Ishikawa (cell line): ENCODE measurements around the gene ARHGEF4.

ENCODE experiments used
- CEBPB ChIP-seq: IDR thresholded peaks from 2 replicates; pipeline ENCODE4 v1.6.1; 2012
- CREB1 ChIP-seq: IDR thresholded peaks from 2 replicates; pipeline ENCODE4 v1.6.1; 2012; ENCODE audit warnings: low read depth
- EGR1 ChIP-seq: IDR thresholded peaks from 2 replicates; pipeline ENCODE4 v1.6.1; 2012
- EP300 ChIP-seq: IDR thresholded peaks from 2 replicates; pipeline ENCODE4 v1.6.1; 2012; ENCODE audit warnings: borderline replicate concordance
- FOXM1 ChIP-seq: IDR thresholded peaks from 2 replicates; pipeline ENCODE4 v1.6.1; 2012; ENCODE audit warnings: low read depth, borderline replicate concordance
- MAX ChIP-seq: IDR thresholded peaks from 2 replicates; pipeline ENCODE4 v1.6.1; 2012
- NFIC ChIP-seq: IDR thresholded peaks from 2 replicates; pipeline ENCODE4 v1.6.1; 2012
- RAD21 ChIP-seq: IDR thresholded peaks from 2 replicates; pipeline ENCODE4 v1.6.1; 2012; ENCODE audit warnings: low read depth
- TAF1 ChIP-seq: IDR thresholded peaks from 2 replicates; pipeline ENCODE4 v1.6.1; 2012; ENCODE audit warnings: low read depth, mild to moderate bottlenecking
- USF1 ChIP-seq: IDR thresholded peaks from 2 replicates; pipeline ENCODE4 v1.6.1; 2012
- YY1 ChIP-seq: IDR thresholded peaks from 2 replicates; pipeline ENCODE4 v1.6.1; 2012; ENCODE audit warnings: low read depth

DNA sequence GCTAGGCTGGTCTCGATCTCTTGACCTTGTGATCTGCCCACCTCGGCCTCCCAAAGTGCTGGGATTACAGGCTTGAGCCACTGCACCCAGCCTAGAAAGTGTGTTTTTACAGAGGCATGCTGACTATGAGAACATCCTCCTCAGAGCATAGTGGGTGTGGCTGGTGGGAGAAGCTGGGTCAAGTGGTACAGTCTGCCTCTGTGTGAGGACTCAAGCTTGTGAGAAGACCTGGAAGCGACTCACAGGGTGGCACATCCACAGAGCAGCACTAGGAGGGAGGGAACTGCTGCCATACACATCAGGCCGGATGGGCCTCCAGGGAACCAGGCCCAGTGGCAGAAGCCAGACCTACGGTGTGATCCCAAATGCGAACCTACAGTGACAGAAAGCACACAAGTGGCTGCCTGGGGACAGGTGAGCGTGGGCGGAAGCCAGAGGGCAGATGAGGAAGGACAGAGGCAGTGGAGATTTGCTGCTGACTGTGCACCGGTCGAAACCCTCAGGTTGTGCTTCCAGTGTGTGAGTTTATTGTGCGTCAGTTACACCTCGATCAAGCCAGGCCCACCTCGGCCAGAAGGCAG is 8.9 kb downstream of the ARHGEF4 start:
- TF ChIP-seq RAD21: no peak
- no peak for TF ChIP-seq YY1
- TF ChIP-seq USF1: no peak
- TF ChIP-seq EP300: no peak
- no peak for TF ChIP-seq MAX
- no peak for TF ChIP-seq TAF1
- TF ChIP-seq CREB1: no peak
- no peak for TF ChIP-seq EGR1
- no peak for TF ChIP-seq CEBPB
- no peak for TF ChIP-seq FOXM1
- TF ChIP-seq NFIC: no peak
